Germinal center (tissue), 1 donor: ENCODE results near the gene AGPAT3.

Source experiments
- DNase-seq: peaks from one replicate; pipeline ENCODE4 v3.0.0; 2012; ENCODE audit warnings: mixed read lengths, low spot score

Gene AGPAT3

GRCh38 chr21:43994646-43995045 is 129.6 kb downstream of the AGPAT3 start:
- DNase-seq: no peak

- DNase-seq: no peak
Observed at GRCh38 chr21:43995521-43996105, 130.6 kb downstream of the AGPAT3 start.

DNA sequence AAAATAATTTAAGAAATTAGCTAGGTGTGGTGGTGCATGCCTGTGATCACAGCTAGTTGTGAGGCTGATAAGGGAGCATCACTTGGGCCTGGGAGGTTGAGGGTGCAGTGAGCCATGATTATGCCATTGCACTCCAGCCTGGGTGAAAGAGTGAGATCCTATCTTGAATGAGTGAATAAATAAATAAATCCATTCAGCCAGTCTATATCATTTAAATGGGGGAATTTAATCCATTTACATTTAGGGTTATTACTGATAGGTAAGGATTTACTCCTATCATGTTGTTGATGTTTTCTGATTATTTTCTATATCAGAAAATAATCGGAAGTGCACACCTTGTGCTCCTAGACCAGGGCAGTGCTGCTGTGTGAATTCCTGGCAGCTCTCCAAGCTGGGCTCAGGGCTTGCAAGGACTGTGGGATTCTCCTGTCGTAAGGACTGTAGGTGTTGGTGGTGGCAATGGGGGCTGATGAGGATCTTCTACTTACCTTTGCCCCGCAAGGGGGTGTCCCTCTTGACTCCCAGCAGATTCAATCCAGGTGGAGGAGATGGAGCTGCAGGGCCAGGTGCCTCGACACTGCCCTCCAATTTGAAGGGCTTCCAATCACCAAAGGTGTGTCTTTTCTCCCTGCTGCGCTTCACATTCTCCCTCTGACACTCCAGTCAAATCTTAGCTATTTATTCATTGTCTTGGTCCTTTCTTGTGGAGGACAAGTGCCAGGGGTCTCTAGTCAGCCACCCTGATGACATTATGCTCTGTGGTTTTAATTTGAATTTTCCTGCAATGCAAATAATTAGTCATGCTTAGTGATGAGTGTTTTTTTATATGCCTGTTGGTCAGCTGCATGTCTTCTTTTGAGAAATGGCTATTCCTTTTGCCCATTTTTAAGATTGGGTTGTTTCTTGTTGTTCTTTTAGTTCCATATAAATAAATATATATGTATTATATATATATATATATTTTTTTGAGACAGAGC is 133.0 kb downstream of the AGPAT3 start:
- no peak for DNase-seq

DNA sequence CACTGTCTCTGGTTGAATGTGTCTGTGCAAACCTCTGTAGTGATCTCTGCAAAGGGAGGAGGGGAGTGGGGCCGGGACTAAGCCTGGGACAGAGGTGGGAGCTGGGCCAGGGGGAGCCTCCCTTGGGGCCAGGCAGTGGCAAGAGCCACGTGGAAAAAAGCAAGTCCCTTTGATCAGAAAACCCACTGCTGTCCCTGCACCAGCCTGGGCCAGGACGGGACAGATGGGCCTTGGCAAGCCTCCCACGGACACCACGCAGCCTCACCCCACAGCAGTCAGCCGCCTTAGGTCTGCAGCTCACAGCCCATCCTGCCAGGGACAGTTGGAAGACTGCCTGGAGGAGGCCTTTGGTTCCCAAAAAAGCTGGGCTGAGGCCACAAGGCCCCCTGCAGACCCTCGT is 135.3 kb downstream of the AGPAT3 start:
- no peak for DNase-seq

DNA sequence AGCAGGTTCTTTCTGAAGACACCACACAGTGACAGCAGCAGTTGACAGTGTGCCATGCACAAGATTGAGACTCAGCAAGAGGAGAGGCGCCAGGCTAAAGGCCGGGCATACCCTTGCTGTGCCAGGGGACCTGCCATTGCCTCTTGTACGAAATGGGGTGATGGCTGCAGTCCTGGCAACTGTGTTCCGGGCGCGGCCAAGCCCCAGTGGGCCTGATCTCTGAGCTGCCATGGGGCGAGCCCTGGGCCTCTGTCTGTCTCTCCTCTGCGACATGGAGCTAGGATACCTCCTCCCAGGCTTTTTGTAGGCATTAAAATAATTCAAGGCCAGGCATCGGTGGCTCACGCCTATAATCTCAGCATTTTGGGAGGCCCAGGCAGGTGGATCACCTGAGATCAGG is 137.5 kb downstream of the AGPAT3 start:
- no peak for DNase-seq

GRCh38 chr21:44003307-44003966 is 138.4 kb downstream of the AGPAT3 start:
- DNase-seq: no peak

DNA sequence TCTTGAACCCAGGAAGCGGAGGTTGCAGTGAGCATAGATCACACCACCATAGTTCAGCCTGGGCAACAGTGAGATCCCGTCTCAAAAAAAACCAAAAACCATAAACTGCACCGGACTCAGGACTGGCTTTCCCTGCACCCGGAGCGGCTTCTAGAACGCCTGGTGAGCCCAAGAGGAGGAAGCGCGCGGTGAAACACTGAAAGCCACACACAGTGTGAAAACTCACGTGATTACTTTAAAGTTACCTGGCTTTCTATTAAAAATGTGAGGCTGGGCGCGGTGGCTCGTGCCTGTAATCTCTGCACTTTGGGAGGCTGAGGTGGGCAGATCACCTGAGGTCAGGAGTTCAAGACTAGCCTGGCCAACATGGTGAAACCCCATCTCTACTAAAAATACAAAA is 140.0 kb downstream of the AGPAT3 start:
- no peak for DNase-seq

DNA sequence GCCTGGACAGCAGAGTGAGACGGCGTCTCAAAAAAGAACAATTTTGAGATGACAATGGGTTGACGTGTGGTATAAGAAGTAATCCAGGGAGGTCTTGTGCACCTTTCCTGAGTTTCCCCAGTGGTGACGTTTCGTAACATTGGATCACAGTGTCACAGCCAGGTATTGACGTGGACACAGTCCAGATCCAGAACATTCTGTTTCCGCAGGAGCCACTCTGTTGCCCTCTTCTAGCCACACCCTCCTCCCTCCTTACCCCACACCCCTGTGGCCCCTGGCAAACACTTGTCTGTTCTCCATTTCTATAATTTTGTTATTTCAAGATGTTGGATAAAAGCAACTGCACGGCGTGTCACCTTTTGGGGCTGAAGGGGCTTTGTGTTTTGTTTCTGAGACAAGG is 140.6 kb downstream of the AGPAT3 start:
- no peak for DNase-seq

DNA sequence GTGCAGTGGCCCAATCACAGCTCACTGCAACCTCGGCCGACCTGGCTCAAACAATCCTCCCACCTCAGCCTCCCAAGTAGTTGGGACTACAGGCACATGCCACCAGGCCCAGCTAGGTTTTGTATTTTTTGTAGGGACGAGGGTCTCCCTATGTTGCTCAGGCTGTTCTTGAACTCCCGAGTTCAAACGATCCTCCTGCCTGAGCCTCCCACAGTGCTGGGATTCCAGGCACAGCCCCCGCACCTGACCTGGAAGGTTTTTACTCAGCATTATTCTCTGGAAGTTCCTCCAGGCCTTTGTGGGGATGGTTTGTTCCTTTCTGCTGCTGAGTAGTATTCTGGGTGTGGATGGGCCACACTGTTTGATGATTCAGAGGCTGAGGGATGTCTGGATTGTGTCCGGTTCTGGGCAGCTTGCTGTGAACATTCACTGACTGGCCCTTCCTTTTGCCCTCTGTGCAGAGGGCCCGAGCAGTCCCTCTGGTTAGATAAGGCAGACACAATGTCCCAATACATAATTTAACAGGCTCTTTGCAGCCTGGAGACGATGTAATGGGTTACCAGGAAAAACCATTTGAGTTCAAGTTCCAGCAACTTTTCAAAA is 141.1 kb downstream of the AGPAT3 start:
- DNase-seq: no peak

DNA sequence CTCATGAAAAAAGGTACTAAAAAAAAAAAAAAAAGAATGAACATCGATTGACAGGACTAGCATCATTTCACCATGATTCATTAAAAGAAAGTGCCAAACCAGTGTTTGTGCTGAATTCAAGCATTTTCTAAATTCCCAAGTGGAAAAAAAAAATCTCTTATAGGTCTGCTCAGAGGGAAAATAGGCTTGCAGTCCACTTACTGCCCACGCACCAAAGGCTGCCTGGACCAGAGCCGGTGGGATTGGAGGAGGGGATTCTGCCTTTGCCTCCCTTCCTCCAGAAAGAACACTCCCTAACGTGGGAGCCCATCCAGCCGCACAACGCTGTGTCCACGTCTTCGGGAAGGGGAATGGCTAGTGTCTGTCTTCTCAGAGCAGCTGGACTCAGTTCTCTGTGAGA is 141.6 kb downstream of the AGPAT3 start:
- no peak for DNase-seq

- no peak for DNase-seq
Observed at GRCh38 chr21:44010429-44010828, 145.4 kb downstream of the AGPAT3 start.

DNA sequence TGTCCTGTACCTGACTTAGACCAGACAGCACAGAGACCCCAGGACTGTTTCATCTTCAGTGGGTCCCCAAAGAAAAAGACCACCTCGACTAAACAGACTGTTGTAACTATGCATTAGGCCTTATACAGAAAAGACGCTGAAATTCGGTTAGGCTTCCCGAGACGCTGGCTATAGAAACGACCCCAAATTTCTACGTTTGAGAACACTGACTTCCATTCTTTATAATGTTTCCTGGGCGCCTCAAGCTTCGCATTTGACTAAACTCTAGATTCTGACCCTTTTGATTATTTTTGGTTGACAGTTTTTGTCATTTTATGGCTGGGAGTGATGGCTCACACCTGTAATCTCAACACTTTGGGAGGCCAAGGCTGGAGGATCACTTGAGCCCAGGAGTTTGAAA is 146.1 kb downstream of the AGPAT3 start:
- DNase-seq: no peak

DNA sequence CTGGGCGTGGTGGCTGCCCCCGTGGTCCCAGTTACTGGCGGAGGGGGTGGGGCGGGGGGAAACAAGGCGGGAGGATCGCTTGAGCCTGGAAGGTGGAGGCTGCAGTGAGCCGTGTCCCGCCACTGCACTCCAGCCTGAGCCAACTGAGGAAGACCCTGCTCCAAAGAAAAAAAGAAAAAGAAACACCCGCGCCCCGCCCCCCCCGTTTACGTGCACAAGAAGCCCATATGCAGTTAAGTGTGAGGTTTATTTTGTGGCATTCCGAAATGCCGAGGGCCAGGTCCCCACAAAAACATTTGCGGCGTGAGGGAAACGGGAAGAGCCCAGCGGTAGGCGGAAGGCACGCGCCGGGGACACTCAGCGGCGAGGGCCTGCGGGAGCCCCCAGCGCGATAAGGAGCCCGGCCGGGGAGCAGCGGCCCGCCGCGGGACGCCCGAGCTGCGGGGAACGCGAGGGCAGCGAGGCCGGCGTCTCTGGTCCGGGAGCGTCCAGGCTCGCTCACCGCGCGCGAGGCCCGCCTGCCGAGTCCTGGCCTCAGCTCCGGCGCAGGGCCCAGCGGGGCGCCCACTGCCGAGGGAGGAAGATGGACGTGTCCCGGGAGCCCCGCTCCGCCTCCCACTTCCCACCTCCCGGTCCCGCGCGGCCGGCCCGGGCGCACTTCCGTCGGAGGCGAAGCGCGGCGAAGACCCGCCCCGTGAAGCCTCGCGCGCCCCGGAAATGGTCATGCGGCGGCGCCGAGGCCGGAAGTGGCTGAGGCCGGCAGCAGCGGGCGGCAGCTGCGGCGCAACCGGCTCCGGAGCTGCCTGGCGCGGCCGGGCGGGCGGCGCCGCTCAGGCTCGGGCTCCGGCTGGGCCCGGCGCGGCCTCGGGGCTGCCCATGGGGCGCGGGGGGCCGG is 146.8 kb downstream of the AGPAT3 start, which contains the start of gene TRAPPC10:
Gene TRAPPC10, plus strand, starts transcription at position 731 of the 895 bp plus-strand sequence. CDS start 185 bp downstream, outside the sequence.
- peak; percentile 84 for DNase-seq

- DNase-seq: peak; percentile 79
Observed at GRCh38 chr21:44012474-44013379, 147.7 kb downstream of the AGPAT3 start.

GRCh38 chr21:44013380-44014088 is 148.5 kb downstream of the AGPAT3 start:
- DNase-seq: peak; percentile 44

DNA sequence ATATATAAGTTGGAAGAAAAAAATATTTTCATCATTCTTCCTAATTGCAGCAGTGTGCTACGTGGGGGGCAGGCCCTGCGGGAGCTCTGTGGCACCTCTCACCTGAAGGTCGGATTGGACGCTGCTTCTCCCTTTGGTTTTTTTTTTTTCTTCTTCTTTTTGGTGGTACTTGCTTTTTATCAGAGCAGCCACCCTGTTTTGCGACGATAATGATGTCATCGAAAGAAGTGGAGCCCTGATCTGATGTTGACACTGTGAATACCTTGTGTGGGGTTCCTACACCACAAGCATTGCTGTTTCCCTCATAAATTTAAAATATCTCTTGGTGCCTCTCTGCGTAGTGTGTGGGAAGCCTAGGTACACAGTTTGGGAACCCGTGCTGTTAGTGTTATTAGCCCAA is 152.6 kb downstream of the AGPAT3 start:
- no peak for DNase-seq

- no peak for DNase-seq
Observed at GRCh38 chr21:44018127-44018526, 153.1 kb downstream of the AGPAT3 start.

DNA sequence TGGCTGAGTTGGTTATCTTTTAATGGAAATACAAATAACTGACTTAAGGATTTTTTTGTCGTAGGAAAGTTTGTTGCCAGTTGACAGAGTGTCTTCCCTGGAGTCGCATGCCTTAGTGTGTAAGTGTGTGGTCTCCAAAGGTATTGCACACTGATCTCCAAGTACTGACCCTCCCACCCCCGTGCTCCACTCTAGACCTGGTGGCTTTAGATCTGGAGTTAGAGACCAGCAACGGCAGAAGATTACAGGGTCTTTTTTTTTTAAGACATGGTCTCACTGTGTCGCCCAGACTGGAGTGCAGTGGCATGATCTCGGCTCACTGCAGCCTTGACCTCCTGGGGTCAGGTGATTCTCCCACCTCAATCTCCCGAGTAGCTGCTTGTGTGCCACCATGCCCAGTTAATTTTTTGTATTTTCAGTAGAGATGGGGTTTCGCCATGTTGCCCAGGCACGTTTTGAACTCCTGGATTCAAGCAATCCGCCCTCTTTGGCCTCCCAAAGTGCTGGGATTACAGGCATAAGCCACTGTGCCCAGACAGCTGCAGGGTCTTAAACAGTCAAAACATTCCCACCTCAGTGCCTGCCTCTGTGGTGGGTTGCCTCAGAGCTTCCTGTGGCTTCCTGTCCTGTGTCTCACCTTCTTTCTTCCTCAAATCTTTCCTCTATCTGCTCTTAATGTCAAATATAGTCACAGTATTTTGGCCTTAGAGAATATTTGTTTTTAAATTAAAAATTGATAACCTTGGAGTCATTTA is 154.0 kb downstream of the AGPAT3 start:
- DNase-seq: no peak

DNA sequence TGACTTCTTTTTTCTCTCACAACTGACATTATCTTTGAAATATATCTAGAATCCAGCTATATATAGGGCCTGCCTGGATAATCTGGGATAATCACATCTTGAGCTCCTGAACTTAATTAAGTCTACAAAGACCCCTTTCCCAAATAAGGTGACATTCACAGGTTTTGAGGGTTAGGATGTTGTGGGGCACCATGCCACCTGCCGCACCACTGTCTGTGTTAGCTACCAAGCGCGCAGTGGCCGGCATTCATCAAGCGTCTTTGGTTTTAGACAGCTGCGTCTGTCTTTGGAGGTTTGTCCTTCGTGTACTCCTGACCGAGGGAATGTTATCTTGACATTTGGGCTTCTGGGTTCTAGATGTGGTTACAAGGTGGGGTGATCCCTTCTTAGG is 154.5 kb downstream of the AGPAT3 start:
- DNase-seq: no peak
